Panc1 (cell line): ENCODE results near the gene CATSPERB.

Source experiments
- CTCF ChIP-seq: fragments of 450-650 bp; IDR thresholded peaks from 2 replicates; pipeline ENCODE4 v1.5.1; 2017; ENCODE audit warnings: mild to moderate bottlenecking
- POLR2AphosphoS5 ChIP-seq: IDR thresholded peaks from 2 replicates; pipeline ENCODE4 v1.6.1; 2012; ENCODE audit warnings: mild to moderate bottlenecking, low read depth, low read length, moderate library complexity
- SIN3A ChIP-seq: IDR thresholded peaks from 2 replicates; pipeline ENCODE4 v1.6.1; 2012; ENCODE audit warnings: low read depth, mild to moderate bottlenecking, low read length, moderate library complexity, borderline replicate concordance; ENCODE audit not compliant: insufficient read depth
- TCF7L2 ChIP-seq: IDR thresholded peaks from 2 replicates; pipeline ENCODE4 v1.6.1; 2011; ENCODE audit warnings: mild to moderate bottlenecking, low read depth, low read length, inconsistent platforms

- TF ChIP-seq CTCF (no peak), SIN3A (no peak), POLR2AphosphoS5 (no peak), TCF7L2 (no peak)
Measured at GRCh38 chr14:91580876-91581577, 150.9 kb downstream of the CATSPERB start.
